MM.1S (cell line): Measurements from ENCODE around the gene DBNL.
A peak's percentile ranks its signal among the peaks of the same experiment; 100 is the strongest.

Source experiments
- DNase-seq: peaks from one replicate; pipeline ENCODE4 v3.0.0-alpha.2; 2015
- H2AFZ ChIP-seq: fragments of 300-600 bp; sonication (generic); 2 replicates; pipeline ENCODE4 v1.6.0; 2016; ENCODE audit warnings: antibody characterized with exemption, low read length
- H3F3A ChIP-seq: fragments of 300-600 bp; sonication (generic); 2 replicates; pipeline ENCODE4 v1.6.1; 2016; ENCODE audit warnings: mild to moderate bottlenecking, antibody characterized with exemption, low read length, moderate library complexity, mixed read lengths; ENCODE audit not compliant: insufficient read depth
- H3K27ac ChIP-seq: fragments of 300-600 bp; sonication (generic); 2 replicates; pipeline ENCODE4 v1.5.1; 2016; ENCODE audit warnings: mild to moderate bottlenecking, low read length
- H3K27me3 ChIP-seq: fragments of 300-600 bp; sonication (generic); replicated peaks from 2 replicates; pipeline ENCODE4 v1.6.0; 2016; ENCODE audit warnings: low read length; ENCODE audit not compliant: insufficient read depth
- H3K36me3 ChIP-seq: fragments of 300-600 bp; sonication (generic); replicated peaks from 2 replicates; pipeline ENCODE4 v1.6.1; 2016; ENCODE audit warnings: mild to moderate bottlenecking, low read length, mixed read lengths; ENCODE audit not compliant: insufficient read depth
- H3K4me1 ChIP-seq: fragments of 300-600 bp; sonication (generic); 2 replicates; pipeline ENCODE4 v1.6.1; 2016; ENCODE audit warnings: low read length, mixed read lengths
- H3K4me2 ChIP-seq: fragments of 300-600 bp; sonication (generic); 2 replicates; pipeline ENCODE4 v1.6.0; 2016; ENCODE audit warnings: low read depth, low read length
- H3K4me3 ChIP-seq: fragments of 300-600 bp; sonication (generic); 2 replicates; pipeline ENCODE4 v1.5.1; 2016; ENCODE audit warnings: low read length, mixed read lengths
- H3K79me2 ChIP-seq: fragments of 300-600 bp; sonication (generic); 2 replicates; pipeline ENCODE4 v1.6.1; 2016; ENCODE audit warnings: mixed run types, low read length, mixed read lengths
- H3K9ac ChIP-seq: fragments of 300-600 bp; sonication (generic); 2 replicates; pipeline ENCODE4 v1.6.1; 2016; ENCODE audit warnings: low read length, mixed read lengths
- H3K9me2 ChIP-seq: fragments of 300-600 bp; sonication (generic); replicated peaks from 2 replicates; pipeline ENCODE4 v1.6.1; 2016; ENCODE audit warnings: mild to moderate bottlenecking, low read length, mixed read lengths; ENCODE audit not compliant: insufficient read depth
- H3K9me3 ChIP-seq: fragments of 300-600 bp; sonication (generic); replicated peaks from 2 replicates; pipeline ENCODE4 v1.6.1; 2016; ENCODE audit warnings: mild to moderate bottlenecking, low read length, mixed read lengths; ENCODE audit not compliant: insufficient read depth
- H4K20me1 ChIP-seq: fragments of 300-600 bp; sonication (generic); 2 replicates; pipeline ENCODE4 v1.6.1; 2016; ENCODE audit warnings: mild to moderate bottlenecking, low read length, moderate library complexity, mixed read lengths; ENCODE audit not compliant: insufficient read depth
- EZH2 ChIP-seq: fragments of 300-600 bp; sonication (generic); optimal IDR thresholded peaks from 2 replicates; pipeline ENCODE3; 2017; ENCODE audit warnings: low read depth, mild to moderate bottlenecking, antibody characterized with exemption, low read length, mixed read lengths
- EZH2phosphoT487 ChIP-seq: fragments of 300-600 bp; sonication (generic); IDR thresholded peaks from 2 replicates; pipeline ENCODE4 v1.6.1; 2018; ENCODE audit warnings: antibody characterized with exemption, low read length
- TF ChIP-seq, protein P1 (sequence below): fragments of 300-600 bp; sonication (generic); IDR thresholded peaks from 2 replicates; pipeline ENCODE4 v1.5.1; 2016; ENCODE audit warnings: antibody characterized with exemption, low read length, mixed read lengths

DBNL gene

DNA sequence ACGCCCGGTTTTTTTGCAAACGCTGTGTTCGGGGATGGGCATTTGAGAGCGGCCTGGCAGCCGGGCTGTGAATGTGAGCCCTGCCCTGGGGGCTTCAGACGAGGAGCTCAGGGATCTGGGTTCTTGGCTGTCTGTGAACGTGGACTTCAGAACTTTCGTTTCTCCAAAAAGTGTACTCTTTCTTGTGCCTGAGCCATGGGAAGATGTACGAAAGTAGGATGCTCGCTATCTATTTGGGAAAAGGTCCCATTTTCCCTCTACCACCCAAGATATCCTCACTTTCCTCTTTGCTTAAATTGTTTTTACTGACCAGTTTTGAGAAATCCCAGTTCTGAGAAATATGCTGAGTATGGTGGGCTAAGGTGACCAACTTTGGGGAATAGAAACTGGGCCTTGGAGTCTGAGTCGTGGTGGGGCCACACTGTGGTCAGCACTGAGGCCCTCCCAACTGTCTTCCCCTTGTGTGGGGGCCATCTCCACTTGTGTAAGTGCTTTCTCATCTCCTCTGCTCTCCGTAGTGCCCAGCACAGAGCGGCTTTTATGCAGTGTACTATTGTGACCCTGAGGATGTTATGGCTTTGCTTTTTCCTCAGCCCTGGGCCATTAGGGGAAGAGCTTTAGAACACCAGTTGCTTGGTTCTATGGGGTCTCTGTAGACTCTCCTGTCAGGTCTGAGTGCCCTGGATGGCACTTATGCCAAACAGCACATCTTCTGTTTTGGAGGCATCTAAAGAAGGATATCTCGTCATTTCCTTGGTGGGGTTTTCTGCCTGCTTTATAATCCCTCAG is 918 bp downstream of the DBNL start:
- Histone ChIP-seq H3K36me3 (0 out of 2 replicates have a peak, but pooled peaks cover 4% of the 10 kb centered on the region), H3K9ac (peak overlapping the region; percentile 90), H3K27me3 (no peaks in the 10 kb centered on the region), H3K27ac (peak overlapping the region; percentile 66; the same call in 1 of the 2 replicates), H3K4me3 (peak overlapping the region; percentile 94), H3K9me2 (no peaks in the 10 kb centered on the region), H2AFZ (peak overlapping the region; percentile 85), H4K20me1 (peaks cover 8% of the 10 kb centered on the region; the same call in 1 of the 2 replicates), H3F3A (peaks cover 25% of the 10 kb centered on the region; the same call in 1 of the 2 replicates), H3K4me1 (peaks cover 23% of the 10 kb centered on the region), H3K4me2 (peak overlapping the region; percentile 81), H3K9me3 (no peaks in the 10 kb centered on the region), H3K79me2 (peaks cover 56% of the 10 kb centered on the region)
- TF ChIP-seq, protein P1, sequence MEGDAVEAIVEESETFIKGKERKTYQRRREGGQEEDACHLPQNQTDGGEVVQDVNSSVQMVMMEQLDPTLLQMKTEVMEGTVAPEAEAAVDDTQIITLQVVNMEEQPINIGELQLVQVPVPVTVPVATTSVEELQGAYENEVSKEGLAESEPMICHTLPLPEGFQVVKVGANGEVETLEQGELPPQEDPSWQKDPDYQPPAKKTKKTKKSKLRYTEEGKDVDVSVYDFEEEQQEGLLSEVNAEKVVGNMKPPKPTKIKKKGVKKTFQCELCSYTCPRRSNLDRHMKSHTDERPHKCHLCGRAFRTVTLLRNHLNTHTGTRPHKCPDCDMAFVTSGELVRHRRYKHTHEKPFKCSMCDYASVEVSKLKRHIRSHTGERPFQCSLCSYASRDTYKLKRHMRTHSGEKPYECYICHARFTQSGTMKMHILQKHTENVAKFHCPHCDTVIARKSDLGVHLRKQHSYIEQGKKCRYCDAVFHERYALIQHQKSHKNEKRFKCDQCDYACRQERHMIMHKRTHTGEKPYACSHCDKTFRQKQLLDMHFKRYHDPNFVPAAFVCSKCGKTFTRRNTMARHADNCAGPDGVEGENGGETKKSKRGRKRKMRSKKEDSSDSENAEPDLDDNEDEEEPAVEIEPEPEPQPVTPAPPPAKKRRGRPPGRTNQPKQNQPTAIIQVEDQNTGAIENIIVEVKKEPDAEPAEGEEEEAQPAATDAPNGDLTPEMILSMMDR, result no peak
- no peak for TF ChIP-seq EZH2
- TF ChIP-seq EZH2phosphoT487, result no peak
- DNase-seq, result peak; percentile 54

DNA sequence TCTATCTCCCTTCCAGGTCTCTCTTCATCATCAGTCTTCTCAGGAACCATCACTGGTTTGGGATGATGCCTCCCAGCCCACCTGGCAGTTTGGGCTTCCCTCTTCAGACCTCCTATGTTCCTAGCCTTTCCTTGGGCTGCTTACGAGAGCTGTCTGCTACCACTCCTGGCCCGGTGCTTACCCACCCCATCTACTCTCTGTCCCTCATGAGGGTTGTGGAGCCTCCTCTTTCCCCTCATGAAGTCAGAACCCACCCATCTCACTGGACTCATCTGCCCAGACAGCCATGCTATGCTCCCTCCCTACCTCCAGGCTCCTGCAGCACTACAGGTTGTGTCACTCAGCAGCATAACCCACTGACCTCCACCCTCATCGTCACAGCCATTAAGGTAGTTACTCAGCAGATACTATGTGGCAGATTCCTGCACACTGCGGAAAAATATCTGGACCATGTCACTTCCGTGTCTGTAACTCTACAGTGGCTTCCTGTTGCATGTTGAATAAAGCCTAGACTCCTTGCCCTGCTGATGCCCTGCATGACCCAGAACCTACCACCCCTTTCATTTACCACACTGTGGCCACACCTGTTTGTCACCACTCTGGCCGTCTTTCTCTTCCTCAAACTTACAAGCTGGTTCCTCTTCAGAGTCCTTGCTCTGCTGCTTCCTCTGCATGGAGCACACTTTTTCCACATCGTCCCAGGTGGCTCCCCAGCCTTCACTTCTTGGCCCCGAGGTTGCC is 2.0 kb downstream of the DBNL start:
- H3K9me2 ChIP-seq, result no peaks in the 10 kb centered on the region
- peaks cover 25% of the 10 kb centered on the region; the same call in 1 of the 2 replicates for H3F3A ChIP-seq
- peak overlapping the region; percentile 16; the same call in 1 of the 2 replicates for H3K9ac ChIP-seq
- H3K4me3 ChIP-seq, result peak overlapping the region; percentile 10; the same call in 1 of the 2 replicates
- peak overlapping the region; percentile 81 for H3K4me2 ChIP-seq
- H3K4me1 ChIP-seq, result peaks cover 23% of the 10 kb centered on the region
- peak overlapping the region; percentile 66 for H3K27ac ChIP-seq
- H3K79me2 ChIP-seq, result peaks cover 67% of the 10 kb centered on the region
- H4K20me1 ChIP-seq, result peaks cover 8% of the 10 kb centered on the region; the same call in 1 of the 2 replicates
- no peaks in the 10 kb centered on the region for H3K27me3 ChIP-seq
- peak; percentile 52 for DNase-seq
- no peaks in the 10 kb centered on the region for H3K9me3 ChIP-seq
- H2AFZ ChIP-seq, result no peak overlapping the region
- TF ChIP-seq, protein P1, result no peak
- TF ChIP-seq EZH2 (no peak), EZH2phosphoT487 (no peak)
- peaks cover 4% of the 10 kb centered on the region; the same call in 1 of the 2 replicates for H3K36me3 ChIP-seq

DNA sequence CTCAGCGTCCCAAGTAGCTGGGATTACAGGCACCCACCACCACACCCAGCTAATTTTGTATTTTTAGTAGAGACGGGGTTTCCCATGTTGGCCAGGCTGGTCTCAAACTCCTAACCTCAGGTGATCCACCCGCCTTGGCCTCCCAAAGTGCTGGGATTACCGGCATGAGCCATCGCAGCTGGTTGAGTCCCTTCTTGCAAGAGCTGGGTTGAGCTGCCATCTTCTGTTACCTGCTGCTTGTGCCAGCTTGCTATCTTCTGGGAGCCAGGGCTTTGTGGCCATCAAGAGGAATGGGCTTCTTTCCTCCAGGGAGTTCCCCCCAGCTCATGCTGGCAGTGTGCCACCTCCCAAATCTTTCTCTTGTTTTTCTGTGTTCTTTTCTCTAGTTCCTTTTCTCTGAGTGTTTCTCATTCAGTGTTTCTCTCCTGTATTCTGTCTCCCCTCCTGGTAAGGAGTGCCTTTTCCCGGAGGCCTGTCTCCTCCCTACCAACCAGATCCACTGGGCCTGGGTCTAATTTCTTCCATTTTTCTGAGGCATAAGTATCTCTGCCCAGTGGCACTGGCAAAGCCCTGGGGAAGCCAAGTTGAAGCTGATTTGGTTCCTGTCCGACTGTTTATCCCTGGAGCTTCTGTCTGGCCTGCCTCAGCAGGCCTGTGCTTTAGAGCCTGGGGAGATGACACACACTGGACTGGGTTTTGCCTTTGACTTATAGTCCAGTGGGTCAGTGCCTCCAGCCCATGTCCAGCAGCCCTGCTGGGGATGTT is 3.7 kb downstream of the DBNL start:
- Histone ChIP-seq H3K9me3 (no peaks in the 10 kb centered on the region), H3K9ac (no peak overlapping the region), H3K36me3 (peaks cover 4% of the 10 kb centered on the region; the same call in 1 of the 2 replicates), H3K27ac (no peak overlapping the region), H3K9me2 (no peaks in the 10 kb centered on the region), H3K4me1 (peaks cover 23% of the 10 kb centered on the region), H4K20me1 (peaks cover 8% of the 10 kb centered on the region; the same call in 1 of the 2 replicates), H3K4me3 (no peak overlapping the region), H3K79me2 (peaks cover 76% of the 10 kb centered on the region), H3K27me3 (no peaks in the 10 kb centered on the region), H2AFZ (no peak overlapping the region), H3F3A (peaks cover 20% of the 10 kb centered on the region; the same call in 1 of the 2 replicates), H3K4me2 (no peak overlapping the region)
- DNase-seq, result no peak
- TF ChIP-seq EZH2phosphoT487 (no peak), EZH2 (no peak)
- TF ChIP-seq, protein P1, result no peak
